H1 (cell line): ENCODE measurements around the gene ADGRF1. TPM values are rescaled to one million over a fixed set of nuclear protein-coding genes. Genes with fewer than 3 reads are reported as not detected.

Experiments used
- CTCF ChIA-PET: fragments of 300-600 bp; sonication (Branson Sonifier 250); formaldehyde crosslinking; loops from one replicate; lab custom pipeline; 2021; ENCODE audit not compliant: partially characterized antibody; lab: Charles Lee
- POLR2A ChIA-PET: fragments of 300-600 bp; sonication (Branson Sonifier 250); formaldehyde crosslinking; loops from one replicate; lab custom pipeline; 2021; ENCODE audit warnings: inconsistent platforms; ENCODE audit not compliant: partially characterized antibody; lab: Charles Lee
- DNase-seq, 2 experiments: peaks; one replicate each; pipeline versions ENCODE4 v3.0.0 to v3.0.0-alpha.2; 2010 to 2022; ENCODE audit warnings: low spot score in 2 of 2, low read depth in 1 of 2, mixed read lengths in 1 of 2
- FAIRE-seq: peaks from 2 replicates; lab custom pipeline; 2011; peaks lifted over from hg19 to GRCh38; lab: Jason Lieb, UNC
- H2AFZ ChIP-seq: 2 replicates; pipeline ENCODE4 v1.8.1; 2012; ENCODE audit warnings: low read length, inconsistent platforms
- H2AK5ac ChIP-seq: 2 replicates; pipeline ENCODE4 v1.6.1; 2013; ENCODE audit warnings: low read depth, low read length
- H2BK120ac ChIP-seq: replicated peaks from 2 replicates; pipeline ENCODE3; 2013; ENCODE audit warnings: low read depth, low read length, inconsistent platforms
- H2BK12ac ChIP-seq: 2 replicates; pipeline ENCODE4 v1.6.1; 2013; ENCODE audit warnings: low read depth, low read length
- H2BK15ac ChIP-seq: 2 replicates; pipeline ENCODE4 v1.6.1; 2013; ENCODE audit warnings: low read length
- H2BK20ac ChIP-seq: 2 replicates; pipeline ENCODE4 v1.6.1; 2013; ENCODE audit warnings: low read length
- H2BK5ac ChIP-seq: 2 replicates; pipeline ENCODE4 v1.6.1; 2013; ENCODE audit warnings: low read depth, low read length
- H3K14ac ChIP-seq: 2 replicates; pipeline ENCODE4 v1.6.1; 2013; ENCODE audit warnings: inconsistent platforms; ENCODE audit not compliant: insufficient read length
- H3K18ac ChIP-seq: 2 replicates; pipeline ENCODE4 v1.6.1; 2013; ENCODE audit warnings: low read length; ENCODE audit errors: extremely low read depth
- H3K23ac ChIP-seq: 2 replicates; pipeline ENCODE4 v1.6.1; 2013; ENCODE audit warnings: inconsistent platforms; ENCODE audit not compliant: insufficient read length
- H3K23me2 ChIP-seq: 2 replicates; pipeline ENCODE4 v1.6.1; 2013; ENCODE audit warnings: low read depth, low read length
- H3K27ac ChIP-seq: 2 replicates; pipeline ENCODE4 v1.6.1; 2011; ENCODE audit warnings: low read depth, low read length, inconsistent platforms
- H3K27me3 ChIP-seq, 4 experiments: replicated peaks in 1 of 4; 1 replicate in 1 of 4; 2 replicates in 3 of 4; pipeline versions ENCODE4 v1.6.1 to v1.8.1; 2011 to 2013; ENCODE audit warnings: low read length in 3 of 4, mild to moderate bottlenecking in 3 of 4, inconsistent platforms in 2 of 4, mixed read lengths in 2 of 4, moderate library complexity in 1 of 4; ENCODE audit not compliant: control insufficient read depth in 3 of 4, insufficient read depth in 3 of 4; ENCODE audit errors: extremely low read depth in 1 of 4
- H3K36me3 ChIP-seq, 4 experiments: 2 replicates each; pipeline versions ENCODE4 v1.6.1 to v1.8.1; 2011 to 2013; ENCODE audit warnings: mild to moderate bottlenecking in 4 of 4, low read length in 3 of 4, moderate library complexity in 2 of 4, control low read depth in 1 of 4, inconsistent platforms in 1 of 4; ENCODE audit not compliant: insufficient read depth in 4 of 4, control insufficient read depth in 2 of 4
- H3K4ac ChIP-seq: replicated peaks from 2 replicates; pipeline ENCODE3; 2013; ENCODE audit warnings: low read length, low read depth, mixed read lengths, inconsistent platforms; ENCODE audit not compliant: insufficient read length
- H3K4me1 ChIP-seq, 4 experiments: replicated peaks in 1 of 4; 1 replicate in 1 of 4; 2 replicates in 3 of 4; pipeline versions ENCODE4 v1.6.1 to v1.8.1; 2011 to 2013; ENCODE audit warnings: low read length in 3 of 4, inconsistent platforms in 2 of 4, mixed read lengths in 1 of 4; ENCODE audit not compliant: insufficient read depth in 4 of 4, control insufficient read depth in 3 of 4
- H3K4me2 ChIP-seq, 2 experiments: 2 replicates each; pipeline versions ENCODE4 v1.6.1 to v1.8.1; 2011 to 2013; ENCODE audit warnings: low read depth in 2 of 2, low read length in 2 of 2, control low read depth in 1 of 2, inconsistent platforms in 1 of 2, mild to moderate bottlenecking in 1 of 2; ENCODE audit not compliant: insufficient read depth in 1 of 2
- H3K4me3 ChIP-seq, 4 experiments: fragments of 200-600, 300-600 bp in 1 of 4; sonication (generic), shearing (Covaris generic), sonication (Bioruptor Twin) in 1 of 4; 2 replicates each; pipeline versions ENCODE4 v1.5.1 to v1.8.1; 2011 to 2016; ENCODE audit warnings: low read length in 4 of 4, low read depth in 3 of 4, control low read depth in 2 of 4, inconsistent platforms in 2 of 4, mild to moderate bottlenecking in 2 of 4, mixed read lengths in 1 of 4, moderate library complexity in 1 of 4; ENCODE audit not compliant: insufficient read depth in 2 of 4; ENCODE audit errors: extremely low read depth in 1 of 4
- H3K56ac ChIP-seq: replicated peaks from 2 replicates; pipeline ENCODE3; 2013; ENCODE audit warnings: low read depth, mild to moderate bottlenecking, mixed read lengths, low read length, inconsistent platforms; ENCODE audit not compliant: insufficient read length
- H3K79me1 ChIP-seq: 2 replicates; pipeline ENCODE4 v1.6.1; 2013; ENCODE audit warnings: low read depth, low read length, control low read depth
- H3K79me2 ChIP-seq, 2 experiments: 2 replicates each; pipeline versions ENCODE4 v1.6.1 to v1.8.1; 2012 to 2013; ENCODE audit warnings: low read length in 2 of 2, mild to moderate bottlenecking in 2 of 2, inconsistent platforms in 1 of 2; ENCODE audit not compliant: insufficient read depth in 2 of 2, control insufficient read depth in 1 of 2
- H3K9ac ChIP-seq, 4 experiments: replicated peaks in 1 of 4; 1 replicate in 1 of 4; 2 replicates in 3 of 4; pipeline versions ENCODE4 v1.6.1 to v1.8.1; 2011 to 2013; ENCODE audit warnings: low read depth in 3 of 4, low read length in 3 of 4, control low read depth in 2 of 4, mild to moderate bottlenecking in 2 of 4, moderate library complexity in 2 of 4, inconsistent platforms in 1 of 4; ENCODE audit errors: extremely low read depth in 1 of 4
- H3K9me3 ChIP-seq, 2 experiments: 2 replicates each; pipeline versions ENCODE4 v1.6.1 to v1.8.1; 2012 to 2013; ENCODE audit warnings: mild to moderate bottlenecking in 2 of 2, moderate library complexity in 2 of 2, control low read depth in 1 of 2, inconsistent platforms in 1 of 2, low read depth in 1 of 2, low read length in 1 of 2, mixed read lengths in 1 of 2; ENCODE audit not compliant: insufficient read depth in 2 of 2
- H4K20me1 ChIP-seq, 2 experiments: replicated peaks in 1 of 2; 2 replicates each; pipeline versions ENCODE3 to v1.8.1; 2011 to 2013; ENCODE audit warnings: inconsistent platforms in 2 of 2, low read length in 2 of 2, mild to moderate bottlenecking in 1 of 2; ENCODE audit not compliant: insufficient read depth in 2 of 2, control insufficient read depth in 1 of 2
- H4K5ac ChIP-seq: 2 replicates; pipeline ENCODE4 v1.6.1; 2013; ENCODE audit warnings: low read length, low read depth, mixed read lengths, inconsistent platforms; ENCODE audit not compliant: insufficient read length
- H4K8ac ChIP-seq: 2 replicates; pipeline ENCODE4 v1.8.0; 2013; ENCODE audit warnings: mild to moderate bottlenecking, moderate library complexity, low read length, inconsistent platforms; ENCODE audit not compliant: insufficient read depth; ENCODE audit errors: extremely low read depth
- H4K91ac ChIP-seq: replicated peaks from 2 replicates; pipeline ENCODE3; 2013; ENCODE audit warnings: low read length, mixed read lengths, inconsistent platforms; ENCODE audit not compliant: insufficient read length
- E2F6 ChIP-seq: IDR thresholded peaks from 2 replicates; pipeline ENCODE4 v1.6.1; 2012; ENCODE audit warnings: inconsistent platforms
- EP300 ChIP-seq, 2 experiments: IDR thresholded peaks; 1 replicate in 1 of 2; 2 replicates in 1 of 2; pipeline ENCODE4 v1.6.1; 2011 to 2012; ENCODE audit warnings: low read depth in 2 of 2, low read length in 2 of 2, mild to moderate bottlenecking in 2 of 2, borderline replicate concordance in 1 of 2, inconsistent platforms in 1 of 2, moderate library complexity in 1 of 2
- EZH2 ChIP-seq: fragments of 200-600 bp; sonication (generic); IDR thresholded peaks from 2 replicates; pipeline ENCODE4 v1.7.1; 2012; ENCODE audit warnings: low read depth, mild to moderate bottlenecking, moderate library complexity, low read length, inconsistent platforms; ENCODE audit not compliant: severe bottlenecking
- GTF2F1 ChIP-seq: IDR thresholded peaks from 2 replicates; pipeline ENCODE4 v1.6.1; 2012; ENCODE audit warnings: low read depth, low read length, improper control_type of control experiment, borderline replicate concordance
- HDAC6 ChIP-seq: IDR thresholded peaks from one replicate; pipeline ENCODE4 v1.7.1; 2012; ENCODE audit warnings: low read depth, mild to moderate bottlenecking, inconsistent platforms, low read length, moderate library complexity
- KDM4A ChIP-seq: IDR thresholded peaks from one replicate; pipeline ENCODE4 v1.7.1; 2012; ENCODE audit warnings: low read depth, mild to moderate bottlenecking, moderate library complexity, low read length, inconsistent platforms; ENCODE audit not compliant: severe bottlenecking
- KDM5A ChIP-seq: fragments of 200-600 bp; IDR thresholded peaks from 2 replicates; pipeline ENCODE4 v1.7.1; 2012; ENCODE audit warnings: mild to moderate bottlenecking, low read length, inconsistent platforms, mixed read lengths
- NANOG ChIP-seq: IDR thresholded peaks from 2 replicates; pipeline ENCODE4 v1.6.1; 2011; ENCODE audit warnings: low read length, low read depth, mild to moderate bottlenecking, inconsistent platforms; ENCODE audit not compliant: insufficient read depth, poor library complexity, severe bottlenecking
- NRF1 ChIP-seq: IDR thresholded peaks from 2 replicates; pipeline ENCODE4 v1.6.1; 2011; ENCODE audit warnings: mild to moderate bottlenecking, low read depth, low read length, improper control_type of control experiment
- RFX5 ChIP-seq: IDR thresholded peaks from 2 replicates; pipeline ENCODE4 v1.6.1; 2011; ENCODE audit warnings: low read depth, low read length, improper control_type of control experiment, borderline replicate concordance
- SP2 ChIP-seq: IDR thresholded peaks from 2 replicates; pipeline ENCODE4 v1.6.1; 2012; ENCODE audit warnings: mild to moderate bottlenecking, low read length, inconsistent platforms
- SP4 ChIP-seq: IDR thresholded peaks from 2 replicates; pipeline ENCODE4 v1.6.1; 2012; ENCODE audit warnings: low read length, inconsistent platforms
- ZNF274 ChIP-seq: IDR thresholded peaks from 2 replicates; pipeline ENCODE4 v1.7.0; 2012; ENCODE audit warnings: low read length, borderline replicate concordance; ENCODE audit errors: extremely low read depth
- WGBS, 2 experiments: shearing (Covaris generic) in 1 of 2; methylation state at CpG; one replicate each; pipeline versions ENCODE4 v1.1.6 to v1.1.7; 2013 to 2015; ENCODE audit warnings: low lambda C conversion rate in 2 of 2, mixed read lengths in 2 of 2, inconsistent platforms in 1 of 2, low coverage in 1 of 2, missing lambda C conversion rate in 1 of 2; ENCODE audit not compliant: insufficient replicate concordance in 2 of 2, insufficient coverage in 1 of 2, insufficient read length in 1 of 2; ENCODE audit errors: extremely low coverage in 1 of 2, missing lambda C conversion rate in 1 of 2; 5-methylcytosine and 5-hydroxymethylcytosine counted together
- polyA plus RNA-seq, 7 experiments: library from polyadenylated mRNA; depleted of rRNA in 3 of 7; stranded (reverse) in 5 of 7; unstranded in 2 of 7; fragments of >200 nt in 5 of 7; fragments of 200-250 nt in 2 of 7; gene quantifications; 1 replicate in 5 of 7; 2 replicates in 1 of 7; 4 replicates in 1 of 7; pipeline versions ENCODE4 v1.2.1 to v1.2.3, GENCODE V29; 2011 to 2013; ENCODE audit warnings: missing spikeins in 2 of 7, mixed read lengths in 2 of 7
- total RNA-seq: library from RNA; stranded (reverse); fragmentation: NEBNext Ultra II Directional; extraction: Animal tissue kit (Norgen Biotek cat#: 25700); gene quantifications from 2 replicates; pipeline ENCODE4 v1.2.1, GENCODE V29; 2021

The ADGRF1 gene
- total and polyA plus RNA-seq, 2 of the 8 experiments (the other 6 are each of a cell fraction or from before 2014, with no cell fraction given): not detected

GRCh38 chr6:47069156-47069555, 27.0 kb upstream of the ADGRF1 start:
- H3K79me1 ChIP-seq: no peaks in the 10 kb centered on the region
- H3K4me3 ChIP-seq: no peak overlapping the region
- H3K4me1 ChIP-seq: no peaks in the 10 kb centered on the region
- no peaks in the 10 kb centered on the region for H3K79me2 ChIP-seq
- H2AFZ ChIP-seq: no peak overlapping the region
- H3K4me2 ChIP-seq: no peak overlapping the region
- H2BK120ac ChIP-seq: no peak overlapping the region
- H2BK5ac ChIP-seq: no peak overlapping the region
- H3K36me3 ChIP-seq: no peaks in the 10 kb centered on the region
- no peak overlapping the region for H3K18ac ChIP-seq
- H2AK5ac ChIP-seq: no peak overlapping the region
- no peak overlapping the region for H4K8ac ChIP-seq
- H2BK20ac ChIP-seq: no peak overlapping the region
- no peak overlapping the region for H3K56ac ChIP-seq
- no peak overlapping the region for H3K23ac ChIP-seq
- peaks cover 3% of the 10 kb centered on the region; the same call in 1 of the 2 replicates for H3K23me2 ChIP-seq
- no peak overlapping the region for H4K5ac ChIP-seq
- POLR2A ChIA-PET: no interaction called here
- 90 to 100% methylated on average over 1 to 2 of the region's 2 CpGs for WGBS, 2 experiments
- FAIRE-seq (no peak), DNase-seq (no peak)
- H3K9me3 ChIP-seq: peaks cover 2 to 6% of the 10 kb centered on the region in 2 experiments; a peak in 2 of 4 replicates
- H3K4ac ChIP-seq: no peak overlapping the region
- H3K27ac ChIP-seq: no peak overlapping the region
- H3K9ac ChIP-seq: no peak overlapping the region
- H4K20me1 ChIP-seq: no peaks in the 10 kb centered on the region
- CTCF ChIA-PET: interaction anchor here (1.0 kb wide), 2 partner anchors 11 to 36 kb away, joined by 3 read pairs; no protein-coding TSS in a partner anchor
- H3K27me3 ChIP-seq: no peaks in the 10 kb centered on the region
- no peak overlapping the region for H4K91ac ChIP-seq
- H3K14ac ChIP-seq: no peak overlapping the region
- no peak overlapping the region for H2BK15ac ChIP-seq
- H2BK12ac ChIP-seq: no peak overlapping the region
- no peak for TF ChIP-seq KDM4A
- TF ChIP-seq EZH2: no peak
- no peak for TF ChIP-seq HDAC6
- TF ChIP-seq E2F6: no peak
- TF ChIP-seq KDM5A: no peak
- no peak for TF ChIP-seq RFX5
- TF ChIP-seq SP2: no peak
- TF ChIP-seq ZNF274: no peak
- no peak for TF ChIP-seq GTF2F1
- no peak for TF ChIP-seq SP4
- no peak for TF ChIP-seq NRF1
- TF ChIP-seq EP300 (IDR thresholded peaks at IDR 0.05; ENCODE audit: borderline replicate concordance in 1 of 2, low read depth in 2 of 2, low read length in 2 of 2): no peak
- TF ChIP-seq NANOG: no peak
